ENCODE data around the gene ONECUT1.

DNA sequence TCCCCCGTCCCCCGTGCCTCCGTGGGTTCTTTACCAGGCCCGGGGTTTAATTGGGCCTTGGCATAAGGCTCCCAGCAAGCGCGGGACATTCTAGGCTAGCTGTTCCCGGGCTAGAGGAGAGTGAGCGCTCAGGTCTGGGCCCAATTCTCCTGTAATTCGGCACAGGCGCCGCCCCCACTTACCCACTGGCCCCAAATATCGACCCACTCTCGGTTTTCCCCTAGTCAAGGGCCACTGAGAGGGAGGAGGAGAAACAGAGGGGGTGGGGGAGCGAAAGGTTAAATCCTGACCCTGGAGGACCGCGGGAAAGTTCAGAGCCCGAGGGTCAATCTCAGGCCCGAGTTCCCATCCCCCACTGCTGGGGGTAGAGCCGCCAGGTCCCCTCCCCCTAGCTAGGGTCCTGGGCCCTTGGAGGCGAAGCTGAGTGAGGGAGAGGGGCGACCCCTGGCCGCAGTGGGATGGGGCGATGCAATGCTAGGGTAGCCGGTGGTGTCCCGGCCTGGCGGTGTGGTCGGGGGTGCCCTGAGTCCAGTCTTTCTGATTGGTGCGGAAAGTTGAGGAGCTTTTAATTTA, 8.5 kb upstream of the ONECUT1 start:
- TF ChIP-seq POLR2A (IDR thresholded peaks at IDR 0.05; ENCODE audit: low read depth, low read length) (no peak), POLR2AphosphoS5 (IDR thresholded peaks at IDR 0.05; ENCODE audit: low read depth, low read length) (no peak), TAF1 (IDR thresholded peaks at IDR 0.05; ENCODE audit: low read depth, low read length) (no peak)
